ENCODE results near the gene DIS3L2. TPM values are rescaled to one million over a fixed set of nuclear protein-coding genes. Genes with fewer than 3 reads are reported as not detected.
A peak's percentile ranks its signal among the peaks of the same experiment; 100 is the strongest.

Gene DIS3L2
- total RNA-seq, 6 donors from 2014 or later: 31.2 to 98.5 (median 50.3) TPM

- H3K9me3 ChIP-seq: no peaks in the 10 kb centered on the region
- H3K27ac ChIP-seq: no peak overlapping the region
- DNase-seq: peak in 1 of 2 donors; percentile 57
- ATAC-seq (ENCODE audit: low FRiP score in 2 of 2): no peak
- no peak for TF ChIP-seq EP300 (IDR thresholded peaks at IDR 0.05)
- TF ChIP-seq CTCF (IDR thresholded peaks at IDR 0.05): no peak
- no peak for TF ChIP-seq POLR2A (IDR thresholded peaks at IDR 0.05)
- H3K4me1 ChIP-seq: peaks cover 19 to 25% (median 24%) of the 10 kb centered on the region in 4 donors
- WGBS, 2 donors: 9 to 10% methylated on average over 26 to 32 of the region's 51 CpGs
- H3K36me3 ChIP-seq: no peaks in the 10 kb centered on the region
- peak overlapping the region in 2 of 4 donors; percentile 39 to 52 for H3K4me3 ChIP-seq
- peaks cover 2 to 31% (median 13%) of the 10 kb centered on the region in 4 donors for H3K27me3 ChIP-seq
Measured at GRCh38 chr2:231926761-231927565, 34.5 kb upstream of the DIS3L2 start.

- TF ChIP-seq POLR2AphosphoS5 (IDR thresholded peaks at IDR 0.05): no peak
- TF ChIP-seq POLR2A (IDR thresholded peaks at IDR 0.05): no peak
- TF ChIP-seq EP300 (IDR thresholded peaks at IDR 0.05): no peak
- no peak for TF ChIP-seq CTCF (IDR thresholded peaks at IDR 0.05)
- no peak overlapping the region for H3K4me3 ChIP-seq
- 45 to 46% methylated on average over 7 to 10 of the region's 10 CpGs for WGBS, 2 donors
- peaks cover 19 to 25% (median 24%) of the 10 kb centered on the region in 4 donors for H3K4me1 ChIP-seq
- H3K27me3 ChIP-seq: peaks cover 2 to 31% (median 13%) of the 10 kb centered on the region in 4 donors
- no peak for DNase-seq
- no peaks in the 10 kb centered on the region for H3K36me3 ChIP-seq
- no peak for ATAC-seq (ENCODE audit: low FRiP score in 2 of 2)
- no peaks in the 10 kb centered on the region for H3K9me3 ChIP-seq
- H3K27ac ChIP-seq: no peak overlapping the region
Measured at GRCh38 chr2:231927566-231927890, 34.0 kb upstream of the DIS3L2 start.

- Histone ChIP-seq H3K4me1 (peaks cover 19 to 25% (median 24%) of the 10 kb centered on the region in 4 donors), H3K9me3 (no peaks in the 10 kb centered on the region), H3K4me3 (no peak overlapping the region), H3K27ac (no peak overlapping the region), H3K27me3 (peaks cover 2 to 31% (median 13%) of the 10 kb centered on the region in 4 donors), H3K36me3 (no peaks in the 10 kb centered on the region)
- DNase-seq (peak in 1 of 2 donors; percentile 3), ATAC-seq (ENCODE audit: low FRiP score in 2 of 2) (no peak)
- WGBS, 2 donors: 72 to 100% methylated on average over 2 to 5 of the region's 5 CpGs
- no peak for TF ChIP-seq EP300 (IDR thresholded peaks at IDR 0.05)
- TF ChIP-seq POLR2A (IDR thresholded peaks at IDR 0.05): no peak
Measured at GRCh38 chr2:231928481-231928880, 33.0 kb upstream of the DIS3L2 start.

GRCh38 chr2:231928901-231929725 lies 32.4 kb upstream of the DIS3L2 start:
- ATAC-seq (ENCODE audit: low FRiP score in 2 of 2) (no peak), DNase-seq (peak in 1 of 2 donors; percentile 4)
- 82 to 83% methylated on average over 11 of the region's 11 CpGs for WGBS, 2 donors
- no peak overlapping the region for H3K27ac ChIP-seq
- TF ChIP-seq POLR2A (IDR thresholded peaks at IDR 0.05): no peak
- no peak for TF ChIP-seq CTCF (IDR thresholded peaks at IDR 0.05)
- no peak for TF ChIP-seq EP300 (IDR thresholded peaks at IDR 0.05)
- TF ChIP-seq POLR2AphosphoS5 (IDR thresholded peaks at IDR 0.05): no peak
- no peaks in the 10 kb centered on the region for H3K9me3 ChIP-seq
- no peaks in the 10 kb centered on the region for H3K36me3 ChIP-seq
- H3K4me3 ChIP-seq: no peak overlapping the region
- peaks cover 2 to 31% (median 13%) of the 10 kb centered on the region in 4 donors for H3K27me3 ChIP-seq
- H3K4me1 ChIP-seq: peaks cover 19 to 25% (median 24%) of the 10 kb centered on the region in 4 donors

GRCh38 chr2:231929961-231930592 lies 31.4 kb upstream of the DIS3L2 start:
- no peaks in the 10 kb centered on the region for H3K36me3 ChIP-seq
- peaks cover 2 to 25% (median 13%) of the 10 kb centered on the region in 4 donors for H3K27me3 ChIP-seq
- H3K27ac ChIP-seq: no peak overlapping the region
- no peak for ATAC-seq (ENCODE audit: low FRiP score in 2 of 2)
- peak in 1 of 2 donors; percentile 72 for DNase-seq
- H3K9me3 ChIP-seq: no peaks in the 10 kb centered on the region
- peaks cover 19 to 22% (median 21%) of the 10 kb centered on the region in 4 donors for H3K4me1 ChIP-seq
- H3K4me3 ChIP-seq: no peak overlapping the region
- TF ChIP-seq CTCF (IDR thresholded peaks at IDR 0.05) (no peak), EP300 (IDR thresholded peaks at IDR 0.05) (no peak), POLR2A (IDR thresholded peaks at IDR 0.05) (no peak), POLR2AphosphoS5 (IDR thresholded peaks at IDR 0.05) (no peak)
- WGBS, 2 donors: 41 to 56% methylated on average over 11 of the region's 11 CpGs
